Epithelial cell of prostate (primary cell): Measurements from ENCODE around the gene OR2L2.
"Not testable (repeated sequence)": the region's sequence is repeated elsewhere in the genome, so short reads cannot be mapped to it uniquely, and the experiment has no call there.

Experiments used
- DNase-seq: peaks from one replicate; pipeline ENCODE4 v3.0.0-alpha.2; 2011; ENCODE audit warnings: low read depth, low spot score
- H3K27ac ChIP-seq: fragments of 450-650 bp; 2 replicates; pipeline ENCODE4 v1.5.1; 2017; ENCODE audit warnings: mild to moderate bottlenecking

Gene OR2L2

GRCh38 chr1:248029770-248030169, at the start of gene OR2L2:
Gene OR2L2 (plus strand): TSS chr1:248030070. CDS start chr1:248038268, 8,198 bp downstream.
- H3K27ac ChIP-seq: no peak within 1 kb of the TSS
- DNase-seq: no peak

GRCh38 chr1:247992986-247993385, 36.9 kb upstream of the OR2L2 start:
- no peak overlapping the region for H3K27ac ChIP-seq
- no peak for DNase-seq

GRCh38 chr1:247998811-247999210, 31.1 kb upstream of the OR2L2 start:
- H3K27ac ChIP-seq: no peak overlapping the region
- no peak for DNase-seq

DNA sequence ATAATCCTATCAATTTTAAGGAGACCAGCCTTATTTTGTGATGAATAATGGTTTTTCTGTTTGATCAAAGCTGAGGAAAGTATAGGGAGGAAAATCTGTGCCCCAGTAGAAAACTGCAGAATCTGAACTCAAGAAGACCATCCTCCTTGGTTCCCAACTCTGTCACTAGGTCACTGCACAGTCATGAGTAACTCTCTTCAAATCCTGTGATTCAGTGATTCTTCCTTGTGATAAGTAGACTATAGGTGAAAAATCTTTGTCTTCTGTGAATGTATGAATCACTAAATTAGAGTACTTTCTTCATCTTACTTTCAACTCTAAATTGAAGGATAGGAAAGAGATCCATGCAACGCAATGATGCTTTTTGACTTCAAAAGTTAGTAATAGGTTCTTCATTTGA, 29.7 kb upstream of the OR2L2 start:
- no peak for DNase-seq
- H3K27ac ChIP-seq: no peak overlapping the region

- DNase-seq: no peak
- H3K27ac ChIP-seq: no peak overlapping the region
Observed at GRCh38 chr1:248007778-248008177, 22.1 kb upstream of the OR2L2 start.

- DNase-seq: no peak
- H3K27ac ChIP-seq: no peak overlapping the region
Observed at GRCh38 chr1:248009681-248010080, 20.2 kb upstream of the OR2L2 start.

- DNase-seq: no peak
- no peak within 1 kb of the TSS for H3K27ac ChIP-seq
Observed at GRCh38 chr1:248013229-248013710, 16.6 kb upstream of the OR2L2 start, which contains the start of gene OR2L5. Gene OR2L5 (plus strand): TSS chr1:248013660. CDS start chr1:248021948, 8,288 bp downstream.

DNA sequence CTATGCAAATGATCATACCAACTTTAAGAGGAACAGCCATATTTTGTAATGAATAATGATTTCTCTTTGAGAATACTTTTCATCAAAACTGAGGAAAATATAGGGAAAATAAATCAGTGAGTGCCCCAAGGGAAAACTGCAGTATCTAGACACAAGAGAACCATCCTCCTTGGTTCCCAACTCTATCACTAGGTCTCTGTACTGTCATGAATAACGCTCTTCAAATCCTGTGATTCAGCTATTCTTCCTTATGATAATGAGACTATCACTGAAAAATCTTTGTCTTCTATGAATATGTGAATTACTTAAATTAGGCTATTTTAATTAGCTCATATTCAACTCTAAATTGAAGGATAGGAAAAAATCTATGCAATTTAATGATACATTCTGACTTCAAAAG, 14.1 kb upstream of the OR2L2 start:
- no peak overlapping the region for H3K27ac ChIP-seq
- DNase-seq: no peak

DNA sequence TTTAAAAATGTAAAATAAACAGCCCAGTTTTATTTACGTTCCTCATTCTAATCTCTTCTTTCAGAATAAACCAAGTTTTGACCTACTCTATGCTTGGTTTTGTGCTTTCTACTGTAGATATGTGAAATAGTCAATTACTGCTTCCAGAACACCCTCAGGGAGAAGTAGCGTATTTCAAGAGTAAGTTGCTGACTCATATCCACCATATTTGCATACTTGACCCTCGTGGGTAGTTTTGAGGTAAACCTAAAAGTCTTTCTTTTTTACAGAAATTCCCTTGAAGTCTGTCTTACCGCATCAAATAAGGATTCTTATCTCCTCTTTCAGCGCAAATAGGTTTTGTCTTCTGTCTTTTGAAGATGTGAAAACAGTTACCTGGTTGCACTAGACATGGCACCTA, 15.3 kb downstream of the OR2L2 start:
- DNase-seq: no peak

DNA sequence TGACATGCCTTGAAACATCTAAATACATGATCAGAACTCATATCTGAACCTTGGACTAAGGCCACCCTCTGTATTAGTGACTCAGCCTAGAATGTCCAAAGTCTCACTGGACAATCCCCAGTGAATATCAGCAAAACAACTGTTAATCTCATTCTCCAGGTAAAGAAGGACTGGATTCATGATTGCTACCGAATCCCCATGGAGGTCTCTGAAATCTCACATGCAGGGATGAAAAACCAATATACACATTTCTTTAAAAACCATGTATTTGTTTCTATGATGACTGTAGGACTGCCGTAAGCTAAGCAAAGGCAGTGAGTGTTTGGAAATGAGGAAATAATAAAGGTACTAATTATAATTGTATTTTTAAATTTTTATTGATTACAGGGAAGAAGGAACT, 16.7 kb downstream of the OR2L2 start, which contains the start of gene OR2L3:
TSS of gene OR2L3 (plus strand) at position 301 of the 400 bp plus-strand sequence. CDS start 13,846 bp downstream, outside the sequence.
- no peak for DNase-seq
- no peak within 1 kb of the TSS for H3K27ac ChIP-seq

More for the DNA sequence above, 15.3 kb downstream of the OR2L2 start:
- H3K27ac ChIP-seq: no peak overlapping the region

GRCh38 chr1:248047008-248047407, 17.1 kb downstream of the OR2L2 start:
- no peak overlapping the region for H3K27ac ChIP-seq
- DNase-seq: no peak

DNA sequence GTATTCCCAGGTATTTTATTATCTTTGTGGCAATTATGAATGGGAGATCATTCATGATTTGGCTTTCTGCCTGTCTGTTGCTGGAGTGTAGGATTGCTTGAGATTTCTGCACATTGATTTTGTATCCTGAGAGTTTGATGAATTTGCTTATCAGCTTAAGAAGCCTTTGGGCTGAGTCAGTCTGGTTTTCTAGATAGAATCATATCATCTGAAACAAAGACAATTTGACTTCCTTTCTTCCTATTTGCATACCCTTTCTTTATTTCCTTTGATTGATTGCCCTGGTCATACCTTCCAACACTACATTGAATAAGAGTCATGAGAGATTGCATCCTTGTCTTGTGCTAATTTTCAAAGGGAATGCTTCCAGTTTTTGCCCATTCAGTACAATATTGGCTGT, 24.8 kb downstream of the OR2L2 start:
- DNase-seq: no peak
- H3K27ac ChIP-seq: no peak overlapping the region

DNA sequence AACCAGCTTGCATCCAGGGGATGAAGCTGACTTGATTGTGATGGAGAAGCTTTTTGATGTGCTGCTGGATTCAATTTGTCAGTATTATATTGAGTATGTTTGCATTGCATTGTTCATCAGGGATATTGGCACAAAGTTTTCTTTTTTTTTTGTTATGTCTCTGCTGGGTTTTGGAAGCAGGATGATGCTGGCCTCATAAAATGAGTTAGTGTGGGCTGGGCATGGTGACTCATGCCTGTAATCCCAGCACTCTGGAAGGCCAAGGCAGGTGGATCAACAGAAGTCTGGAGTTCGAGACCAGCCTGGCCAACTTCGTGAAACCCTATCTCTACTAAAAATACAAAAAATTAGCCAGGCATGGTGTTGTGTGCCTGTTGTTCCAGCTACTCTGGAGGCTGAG, 25.4 kb downstream of the OR2L2 start:
- DNase-seq: no peak
- H3K27ac ChIP-seq: no peak overlapping the region

DNA sequence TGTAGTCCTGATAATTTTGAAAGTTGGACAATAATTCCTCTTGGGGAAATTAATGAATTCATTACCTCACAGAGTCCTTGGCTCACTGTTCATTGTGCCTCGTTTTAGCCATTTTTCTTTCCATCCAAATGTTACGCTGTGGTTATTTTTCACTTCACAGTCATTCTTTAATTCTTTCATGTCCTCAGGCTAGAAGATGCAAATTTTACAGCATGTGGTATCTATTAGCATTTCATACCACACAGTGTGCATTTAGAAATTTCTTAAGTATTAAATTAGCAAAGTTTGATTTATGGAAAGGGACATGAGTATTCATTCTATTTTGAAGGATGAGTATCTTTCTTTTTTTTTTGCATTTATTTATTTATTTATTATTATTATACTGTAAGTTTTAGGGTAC, 35.2 kb downstream of the OR2L2 start:
- no peak for DNase-seq
- no peak overlapping the region for H3K27ac ChIP-seq

GRCh38 chr1:248065604-248066003, 35.7 kb downstream of the OR2L2 start:
- DNase-seq: no peak
- no peak overlapping the region for H3K27ac ChIP-seq

DNA sequence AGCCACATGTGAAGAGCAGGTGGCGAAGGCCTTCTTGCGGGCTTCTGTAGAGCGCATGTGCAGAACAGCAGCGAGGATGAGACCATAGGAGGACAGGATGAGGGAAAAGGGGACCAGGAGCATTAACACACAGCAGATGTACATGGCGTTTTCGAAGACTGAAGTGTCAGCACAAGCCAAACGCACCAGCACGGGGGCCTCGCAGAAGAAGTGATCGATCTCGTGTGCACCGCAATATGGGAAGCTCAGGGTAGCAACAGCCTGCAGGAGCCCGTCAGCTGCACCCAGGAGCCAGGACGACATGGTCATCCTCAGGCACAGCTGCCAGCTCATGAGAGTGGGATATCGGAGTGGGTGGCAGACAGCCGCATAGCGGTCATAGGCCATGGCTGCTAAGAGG, 54.0 kb downstream of the OR2L2 start:
- not testable (repeated sequence) for DNase-seq, H3K27ac ChIP-seq
